ENCODE measurements around the gene IFITM5.
A peak's percentile ranks its signal among the peaks of the same experiment; 100 is the strongest.
"Not testable (repeated sequence)": the region's sequence is repeated elsewhere in the genome, so short reads cannot be mapped to it uniquely, and the experiment has no call there.

The IFITM5 gene

DNA sequence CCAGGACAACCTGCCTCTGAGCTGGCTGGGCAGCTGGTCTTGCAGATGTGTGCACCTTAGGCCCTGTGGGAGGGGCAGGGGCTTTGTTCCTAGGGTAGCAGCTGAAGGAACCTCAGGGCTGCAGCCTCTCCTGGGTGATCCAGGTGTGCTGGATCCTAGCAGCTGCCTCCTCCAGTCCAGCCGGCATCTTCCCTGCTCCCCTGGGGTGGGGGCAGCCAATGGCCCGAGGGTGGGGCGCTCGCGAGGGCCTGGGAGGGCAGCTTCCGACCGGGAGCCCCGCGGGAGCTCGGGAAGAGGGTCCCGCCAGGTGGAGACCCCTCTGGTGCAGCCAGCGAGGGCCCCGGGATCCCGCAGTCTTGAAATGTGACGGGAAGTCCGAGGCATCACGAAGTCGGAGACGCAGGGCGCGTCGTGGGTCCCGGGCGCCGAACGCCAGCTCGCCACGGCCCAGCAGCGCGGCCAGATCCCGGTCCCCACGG is 16.2 kb upstream of the IFITM5 start:
- H2AFZ ChIP-seq (ENCODE audit: low read depth, low read length) = no peak overlapping the region
- peak overlapping the region; percentile 54 for H2BK120ac ChIP-seq (ENCODE audit: low read depth, low read length)
- no peak overlapping the region for H2BK5ac ChIP-seq (ENCODE audit: low read depth, low read length, poor library complexity, severe bottlenecking)
- peak overlapping the region; percentile 57 for H2BK15ac ChIP-seq (ENCODE audit: low read depth, poor library complexity, severe bottlenecking)
- H3K27ac ChIP-seq (ENCODE audit: low read length, poor library complexity, severe bottlenecking) = no peak overlapping the region
- 33% methylated on average over 32 of the region's 32 CpGs for WGBS
- no peak overlapping the region for H3K23ac ChIP-seq (ENCODE audit: low read length in 2 of 2)
- H3K36me3 ChIP-seq (ENCODE audit: control insufficient read depth in 1 of 2, insufficient read depth in 2 of 2, low read depth in 1 of 2, low read length in 2 of 2) = peaks cover 0 to 7% of the 10 kb centered on the region in 2 experiments
- no peaks in the 10 kb centered on the region for H3K9me3 ChIP-seq (ENCODE audit: control insufficient read depth, low read length)
- H3K14ac ChIP-seq (ENCODE audit: low read length in 2 of 2) = peak overlapping the region in 1 of 2 experiments; percentile 0
- peak overlapping the region in 1 of 2 experiments; percentile 3 for H2BK12ac ChIP-seq (ENCODE audit: low read length in 2 of 2)
- peak overlapping the region; percentile 89 for H4K8ac ChIP-seq (ENCODE audit: low read length)
- no peak for DNase-seq
- peak overlapping the region; percentile 88 for H3K9ac ChIP-seq (ENCODE audit: low read length)
- H3K4me3 ChIP-seq (ENCODE audit: insufficient read depth in 1 of 2, low read depth in 1 of 2, low read length in 2 of 2) = peak overlapping the region; percentile 18 to 91
- peak overlapping the region; percentile 23 for H3K4me2 ChIP-seq (ENCODE audit: low read length, poor library complexity, severe bottlenecking)
- no peak overlapping the region for H2AK5ac ChIP-seq (ENCODE audit: low read length, severe bottlenecking)
- H4K91ac ChIP-seq (ENCODE audit: low read length) = peak overlapping the region; percentile 66
- peak overlapping the region; percentile 19 to 64 for H3K4ac ChIP-seq (ENCODE audit: low read depth in 1 of 2, low read length in 2 of 2)
- peaks cover 38% of the 10 kb centered on the region for H3K4me1 ChIP-seq (ENCODE audit: control insufficient read depth, insufficient read depth, low read depth, low read length)
- H3K79me1 ChIP-seq (replicated peaks; ENCODE audit: low read length, poor library complexity, severe bottlenecking) = peaks cover 12% of the 10 kb centered on the region
- H3K18ac ChIP-seq (ENCODE audit: low read depth in 1 of 2, low read length in 2 of 2) = peak overlapping the region in 1 of 2 experiments; percentile 28
- H3K27me3 ChIP-seq (ENCODE audit: control insufficient read depth in 1 of 2, insufficient read depth in 1 of 2, low read length in 2 of 2) = peaks cover 0 to 10% of the 10 kb centered on the region in 2 experiments

DNA sequence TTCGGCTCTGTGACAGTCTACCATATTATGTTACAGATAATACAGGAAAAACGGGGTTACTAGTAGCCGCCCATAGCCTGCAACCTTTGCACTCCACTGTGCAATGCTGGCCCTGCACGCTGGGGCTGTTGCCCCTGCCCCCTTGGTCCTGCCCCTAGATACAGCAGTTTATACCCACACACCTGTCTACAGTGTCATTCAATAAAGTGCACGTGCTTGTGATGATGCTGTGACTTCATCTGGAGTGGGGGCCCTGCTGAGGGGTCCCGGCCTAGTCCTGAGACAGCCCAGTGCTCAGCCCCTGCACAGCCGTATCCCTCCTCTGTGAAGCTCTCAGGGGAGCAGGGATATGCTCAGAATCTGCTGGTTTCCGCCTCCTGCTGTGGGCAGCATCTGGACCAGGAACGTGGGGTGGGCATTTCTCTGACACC is 15.7 kb upstream of the IFITM5 start:
- H3K4me2 ChIP-seq (ENCODE audit: low read length, poor library complexity, severe bottlenecking) = no peak overlapping the region
- H2BK12ac ChIP-seq (ENCODE audit: low read length in 2 of 2) = peak overlapping the region in 1 of 2 experiments; percentile 3
- peak; percentile 33 for DNase-seq
- peak overlapping the region in 1 of 2 experiments; percentile 78 for H3K23ac ChIP-seq (ENCODE audit: low read length in 2 of 2)
- H2BK5ac ChIP-seq (ENCODE audit: low read depth, low read length, poor library complexity, severe bottlenecking) = no peak overlapping the region
- H2BK15ac ChIP-seq (ENCODE audit: low read depth, poor library complexity, severe bottlenecking) = no peak overlapping the region
- H3K4me1 ChIP-seq (ENCODE audit: control insufficient read depth, insufficient read depth, low read depth, low read length) = peaks cover 34% of the 10 kb centered on the region
- H2AFZ ChIP-seq (ENCODE audit: low read depth, low read length) = no peak overlapping the region
- H2AK5ac ChIP-seq (ENCODE audit: low read length, severe bottlenecking) = no peak overlapping the region
- peak overlapping the region in 1 of 2 experiments; percentile 76 for H3K14ac ChIP-seq (ENCODE audit: low read length in 2 of 2)
- no peak overlapping the region for H3K27ac ChIP-seq (ENCODE audit: low read length, poor library complexity, severe bottlenecking)
- H4K91ac ChIP-seq (ENCODE audit: low read length) = no peak overlapping the region
- no peak overlapping the region for H2BK120ac ChIP-seq (ENCODE audit: low read depth, low read length)
- H3K4ac ChIP-seq (ENCODE audit: low read depth in 1 of 2, low read length in 2 of 2) = no peak overlapping the region
- 43% methylated on average over 9 of the region's 9 CpGs for WGBS
- H4K8ac ChIP-seq (ENCODE audit: low read length) = no peak overlapping the region
- H3K36me3 ChIP-seq (ENCODE audit: control insufficient read depth in 1 of 2, insufficient read depth in 2 of 2, low read depth in 1 of 2, low read length in 2 of 2) = peaks cover 0 to 7% of the 10 kb centered on the region in 2 experiments
- peaks cover 0 to 10% of the 10 kb centered on the region in 2 experiments for H3K27me3 ChIP-seq (ENCODE audit: control insufficient read depth in 1 of 2, insufficient read depth in 1 of 2, low read length in 2 of 2)
- peak overlapping the region in 1 of 2 experiments; percentile 91 for H3K4me3 ChIP-seq (ENCODE audit: insufficient read depth in 1 of 2, low read depth in 1 of 2, low read length in 2 of 2)
- peak overlapping the region in 1 of 2 experiments; percentile 14 for H3K18ac ChIP-seq (ENCODE audit: low read depth in 1 of 2, low read length in 2 of 2)
- H3K9me3 ChIP-seq (ENCODE audit: control insufficient read depth, low read length) = no peaks in the 10 kb centered on the region
- H3K9ac ChIP-seq (ENCODE audit: low read length) = peak overlapping the region; percentile 88
- H3K79me1 ChIP-seq (replicated peaks; ENCODE audit: low read length, poor library complexity, severe bottlenecking) = peaks cover 12% of the 10 kb centered on the region

DNA sequence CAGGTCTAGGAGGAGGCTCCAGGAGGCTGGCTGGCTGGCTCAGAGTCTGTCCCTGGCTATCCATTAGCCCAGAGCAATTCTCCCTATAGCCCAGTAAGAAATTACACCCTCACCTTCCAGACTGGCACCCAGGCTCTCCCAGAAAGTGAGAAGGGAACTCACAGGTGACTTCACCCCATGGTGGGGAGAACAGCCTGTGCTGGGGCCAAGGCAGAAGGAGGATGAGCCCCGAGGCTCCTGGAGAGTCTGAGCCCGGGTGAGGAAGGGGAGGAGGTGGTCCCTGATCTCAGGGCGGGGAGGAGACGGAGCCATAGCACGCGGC is 15.2 kb upstream of the IFITM5 start:
- H4K91ac ChIP-seq (ENCODE audit: low read length) = peak overlapping the region; percentile 36
- 8% methylated on average over 4 of the region's 6 CpGs for WGBS
- peaks cover 12% of the 10 kb centered on the region for H3K79me1 ChIP-seq (replicated peaks; ENCODE audit: low read length, poor library complexity, severe bottlenecking)
- not testable (repeated sequence) for H2BK12ac ChIP-seq (ENCODE audit: low read length in 2 of 2); H3K9me3 ChIP-seq (ENCODE audit: control insufficient read depth, low read length); DNase-seq; H4K8ac ChIP-seq (ENCODE audit: low read length); H3K36me3 ChIP-seq (ENCODE audit: control insufficient read depth in 1 of 2, insufficient read depth in 2 of 2, low read depth in 1 of 2, low read length in 2 of 2); H3K27me3 ChIP-seq (ENCODE audit: control insufficient read depth in 1 of 2, insufficient read depth in 1 of 2, low read length in 2 of 2); H2AK5ac ChIP-seq (ENCODE audit: low read length, severe bottlenecking); H2BK5ac ChIP-seq (ENCODE audit: low read depth, low read length, poor library complexity, severe bottlenecking); H2BK15ac ChIP-seq (ENCODE audit: low read depth, poor library complexity, severe bottlenecking); H3K27ac ChIP-seq (ENCODE audit: low read length, poor library complexity, severe bottlenecking); H3K23ac ChIP-seq (ENCODE audit: low read length in 2 of 2); H2AFZ ChIP-seq (ENCODE audit: low read depth, low read length)
- H2BK120ac ChIP-seq (ENCODE audit: low read depth, low read length) = peak overlapping the region; percentile 0
- H3K9ac ChIP-seq (ENCODE audit: low read length) = peak overlapping the region; percentile 88
- peak overlapping the region in 1 of 2 experiments; percentile 68 for H3K14ac ChIP-seq (ENCODE audit: low read length in 2 of 2)
- H3K4me2 ChIP-seq (ENCODE audit: low read length, poor library complexity, severe bottlenecking) = peak overlapping the region; percentile 79
- H3K4ac ChIP-seq (ENCODE audit: low read depth in 1 of 2, low read length in 2 of 2) = peak overlapping the region in 1 of 2 experiments; percentile 7
- peak overlapping the region; percentile 49 to 91 for H3K4me3 ChIP-seq (ENCODE audit: insufficient read depth in 1 of 2, low read depth in 1 of 2, low read length in 2 of 2)
- peaks cover 32% of the 10 kb centered on the region for H3K4me1 ChIP-seq (ENCODE audit: control insufficient read depth, insufficient read depth, low read depth, low read length)
- peak overlapping the region; percentile 54 to 92 for H3K18ac ChIP-seq (ENCODE audit: low read depth in 1 of 2, low read length in 2 of 2)

DNA sequence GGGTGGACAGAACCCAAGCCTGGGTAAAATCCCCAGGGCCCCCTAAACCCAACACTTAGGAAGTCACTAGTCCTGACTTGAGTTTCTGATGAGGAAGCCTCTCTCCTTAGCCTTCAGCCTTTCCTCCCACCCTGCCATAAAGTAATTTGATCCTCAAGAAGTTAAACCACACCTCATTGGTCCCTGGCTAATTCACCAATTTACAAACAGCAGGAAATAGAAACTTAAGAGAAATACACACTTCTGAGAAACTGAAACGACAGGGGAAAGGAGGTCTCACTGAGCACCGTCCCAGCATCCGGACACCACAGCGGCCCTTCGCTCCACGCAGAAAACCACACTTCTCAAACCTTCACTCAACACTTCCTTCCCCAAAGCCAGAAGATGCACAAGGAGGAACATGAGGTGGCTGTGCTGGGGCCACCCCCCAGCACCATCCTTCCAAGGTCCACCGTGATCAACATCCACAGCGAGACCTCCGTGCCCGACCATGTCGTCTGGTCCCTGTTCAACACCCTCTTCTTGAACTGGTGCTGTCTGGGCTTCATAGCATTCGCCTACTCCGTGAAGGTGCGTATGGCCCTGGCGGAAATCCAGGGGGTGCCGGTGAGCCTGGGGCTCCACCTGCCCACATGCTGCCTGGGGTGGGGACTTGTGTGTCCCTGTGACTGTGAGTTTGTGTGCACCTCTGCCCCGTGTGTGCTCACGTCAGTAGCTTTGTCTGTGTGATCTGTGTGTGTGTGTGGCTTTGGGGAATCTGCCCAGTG is 14.6 kb upstream of the IFITM5 start, which contains the start of gene IFITM1:
Gene IFITM1 (plus strand): TSS at position 254 of the 767 bp plus-strand sequence. CDS start 131 bp downstream, at position 385.
- Histone ChIP-seq H2AFZ (ENCODE audit: low read depth, low read length) (peak within 1 kb of the TSS; percentile 23), H2BK120ac (ENCODE audit: low read depth, low read length) (peak within 1 kb of the TSS; percentile 91), H3K4me3 (ENCODE audit: insufficient read depth in 1 of 2, low read depth in 1 of 2, low read length in 2 of 2) (peak within 1 kb of the TSS; percentile 49 to 91), H3K27ac (ENCODE audit: low read length, poor library complexity, severe bottlenecking) (peak within 1 kb of the TSS; percentile 52), H3K9ac (ENCODE audit: low read length) (peak within 1 kb of the TSS; percentile 88), H2BK12ac (ENCODE audit: low read length in 2 of 2) (peak within 1 kb of the TSS; percentile 62 to 98), H3K4ac (ENCODE audit: low read depth in 1 of 2, low read length in 2 of 2) (peak within 1 kb of the TSS; percentile 69 to 96), H3K36me3 (ENCODE audit: control insufficient read depth in 1 of 2, insufficient read depth in 2 of 2, low read depth in 1 of 2, low read length in 2 of 2) (peaks cover 0 to 7% of the 10 kb centered on the region in 2 experiments), H3K4me1 (ENCODE audit: control insufficient read depth, insufficient read depth, low read depth, low read length) (peaks cover 35% of the 10 kb centered on the region), H4K91ac (ENCODE audit: low read length) (peak within 1 kb of the TSS; percentile 83), H3K4me2 (ENCODE audit: low read length, poor library complexity, severe bottlenecking) (peak within 1 kb of the TSS; percentile 79), H3K14ac (ENCODE audit: low read length in 2 of 2) (peak within 1 kb of the TSS in 1 of 2 experiments; percentile 68), H3K18ac (ENCODE audit: low read depth in 1 of 2, low read length in 2 of 2) (peak within 1 kb of the TSS; percentile 62 to 97), H4K8ac (ENCODE audit: low read length) (peak within 1 kb of the TSS; percentile 81), H2BK15ac (ENCODE audit: low read depth, poor library complexity, severe bottlenecking) (peak within 1 kb of the TSS; percentile 95), H3K27me3 (ENCODE audit: control insufficient read depth in 1 of 2, insufficient read depth in 1 of 2, low read length in 2 of 2) (peaks cover 0 to 10% of the 10 kb centered on the region in 2 experiments), H2AK5ac (ENCODE audit: low read length, severe bottlenecking) (peak within 1 kb of the TSS; percentile 0), H2BK5ac (ENCODE audit: low read depth, low read length, poor library complexity, severe bottlenecking) (no peak within 1 kb of the TSS), H3K23ac (ENCODE audit: low read length in 2 of 2) (peak within 1 kb of the TSS in 1 of 2 experiments; percentile 93), H3K79me1 (replicated peaks; ENCODE audit: low read length, poor library complexity, severe bottlenecking) (peaks cover 15% of the 10 kb centered on the region), H3K9me3 (ENCODE audit: control insufficient read depth, low read length) (no peaks in the 10 kb centered on the region)
- 3% methylated on average over 18 of the region's 18 CpGs for WGBS
- peak; percentile 94 for DNase-seq
